Measurements from ENCODE around the gene DRG2. TPM values are rescaled to one million over a fixed set of nuclear protein-coding genes. Genes with fewer than 3 reads are reported as not detected.
A peak's percentile ranks its signal among the peaks of the same experiment; 100 is the strongest.

The DRG2 gene
- total and polyA plus RNA-seq, 4 experiments from 2014 or later, result 40.3 to 61.0 (median 53.6) TPM

GRCh38 chr17:18059283-18059682 is 28.5 kb upstream of the DRG2 start:
- Histone ChIP-seq H3K4me3 (ENCODE audit: low read length in 2 of 2) (no peak overlapping the region), H3K9me3 (ENCODE audit: control insufficient read depth in 1 of 2, low read length in 2 of 2) (no peaks in the 10 kb centered on the region), H3K27me3 (ENCODE audit: insufficient read depth, low read length) (no peaks in the 10 kb centered on the region), H3K36me3 (ENCODE audit: insufficient read depth, low read length) (peaks cover 37% of the 10 kb centered on the region), H3K27ac (ENCODE audit: low read depth, low read length) (no peak overlapping the region), H3K4me1 (ENCODE audit: insufficient read depth, low read length) (no peaks in the 10 kb centered on the region)
- CTCF ChIA-PET (ENCODE audit: partially characterized antibody), result no interaction called here
- Mint-ChIP-seq H3K4me3 (peak overlapping the region in 1 of 8 donors; percentile 4), H3K4me1 (no peaks in the 10 kb centered on the region), H3K27ac (no peak overlapping the region), H3K9me3 (no peaks in the 10 kb centered on the region), H3K36me3 (peaks cover 37 to 62% of the 10 kb centered on the region in 2 donors), H3K27me3 (no peaks in the 10 kb centered on the region)
- intact Hi-C loops (cut with micrococcal nuclease), result no loop called here
- POLR2A ChIA-PET (ENCODE audit: partially characterized antibody), result no interaction called here
- no peak for DNase-seq

GRCh38 chr17:18064053-18064452 is 23.7 kb upstream of the DRG2 start:
- no peak overlapping the region for H3K27ac ChIP-seq (ENCODE audit: low read depth, low read length)
- Mint-ChIP-seq H3K27me3 (no peaks in the 10 kb centered on the region), H3K27ac (no peak overlapping the region), H3K4me1 (peaks cover 0 to 1% (median 0%) of the 10 kb centered on the region in 4 donors), H3K9me3 (peaks cover 0 to 1% (median 0%) of the 10 kb centered on the region in 8 donors), H3K36me3 (peaks cover 32 to 45% of the 10 kb centered on the region in 2 donors), H3K4me3 (no peak overlapping the region)
- H3K27me3 ChIP-seq (ENCODE audit: insufficient read depth, low read length), result no peaks in the 10 kb centered on the region
- ChIA-PET CTCF (ENCODE audit: partially characterized antibody) (no interaction called here), POLR2A (ENCODE audit: partially characterized antibody) (no interaction called here)
- no peaks in the 10 kb centered on the region for H3K4me1 ChIP-seq (ENCODE audit: insufficient read depth, low read length)
- H3K4me3 ChIP-seq (ENCODE audit: low read length in 2 of 2), result no peak overlapping the region
- H3K9me3 ChIP-seq (ENCODE audit: control insufficient read depth in 1 of 2, low read length in 2 of 2), result no peaks in the 10 kb centered on the region
- H3K36me3 ChIP-seq (ENCODE audit: insufficient read depth, low read length), result peaks cover 26% of the 10 kb centered on the region
- no peak for DNase-seq
- intact Hi-C loops (cut with micrococcal nuclease), result no loop called here

GRCh38 chr17:18065546-18065945 is 22.2 kb upstream of the DRG2 start:
- Mint-ChIP-seq H3K36me3 (peaks cover 26 to 39% of the 10 kb centered on the region in 2 donors), H3K27ac (no peak overlapping the region), H3K4me1 (peaks cover 0 to 1% (median 0%) of the 10 kb centered on the region in 4 donors), H3K27me3 (no peaks in the 10 kb centered on the region), H3K4me3 (no peak overlapping the region), H3K9me3 (peaks cover 0 to 1% (median 0%) of the 10 kb centered on the region in 8 donors)
- H3K27ac ChIP-seq (ENCODE audit: low read depth, low read length), result no peak overlapping the region
- no peaks in the 10 kb centered on the region for H3K27me3 ChIP-seq (ENCODE audit: insufficient read depth, low read length)
- no peak overlapping the region for H3K4me3 ChIP-seq (ENCODE audit: low read length in 2 of 2)
- no peaks in the 10 kb centered on the region for H3K9me3 ChIP-seq (ENCODE audit: control insufficient read depth in 1 of 2, low read length in 2 of 2)
- H3K36me3 ChIP-seq (ENCODE audit: insufficient read depth, low read length), result peaks cover 25% of the 10 kb centered on the region
- ChIA-PET CTCF (ENCODE audit: partially characterized antibody) (no interaction called here), POLR2A (ENCODE audit: partially characterized antibody) (no interaction called here)
- no peak for DNase-seq
- intact Hi-C loops (cut with micrococcal nuclease), result no loop called here
- no peaks in the 10 kb centered on the region for H3K4me1 ChIP-seq (ENCODE audit: insufficient read depth, low read length)

GRCh38 chr17:18066866-18067265 is 20.9 kb upstream of the DRG2 start:
- POLR2A ChIA-PET (ENCODE audit: partially characterized antibody), result no interaction called here
- no peak for DNase-seq
- CTCF ChIA-PET (ENCODE audit: partially characterized antibody), result no interaction called here
- Mint-ChIP-seq H3K27me3 (no peaks in the 10 kb centered on the region), H3K36me3 (peaks cover 26 to 30% of the 10 kb centered on the region in 2 donors), H3K4me1 (peaks cover 1 to 8% (median 7%) of the 10 kb centered on the region in 4 donors), H3K27ac (peak overlapping the region in 2 of 7 donors; percentile 23 to 57), H3K4me3 (no peak overlapping the region), H3K9me3 (peaks cover 0 to 1% (median 0%) of the 10 kb centered on the region in 8 donors)
- intact Hi-C loops (cut with micrococcal nuclease), result no loop called here
- Histone ChIP-seq H3K9me3 (ENCODE audit: control insufficient read depth in 1 of 2, low read length in 2 of 2) (no peaks in the 10 kb centered on the region), H3K36me3 (ENCODE audit: insufficient read depth, low read length) (peaks cover 15% of the 10 kb centered on the region), H3K27me3 (ENCODE audit: insufficient read depth, low read length) (no peaks in the 10 kb centered on the region), H3K4me3 (ENCODE audit: low read length in 2 of 2) (no peak overlapping the region), H3K4me1 (ENCODE audit: insufficient read depth, low read length) (no peaks in the 10 kb centered on the region), H3K27ac (ENCODE audit: low read depth, low read length) (no peak overlapping the region)

GRCh38 chr17:18069101-18069500 is 18.6 kb upstream of the DRG2 start:
- POLR2A ChIA-PET (ENCODE audit: partially characterized antibody), result no interaction called here
- Histone ChIP-seq H3K4me3 (ENCODE audit: low read length in 2 of 2) (no peak overlapping the region), H3K27me3 (ENCODE audit: insufficient read depth, low read length) (no peaks in the 10 kb centered on the region), H3K27ac (ENCODE audit: low read depth, low read length) (no peak overlapping the region), H3K36me3 (ENCODE audit: insufficient read depth, low read length) (peaks cover 9% of the 10 kb centered on the region), H3K9me3 (ENCODE audit: control insufficient read depth in 1 of 2, low read length in 2 of 2) (no peaks in the 10 kb centered on the region), H3K4me1 (ENCODE audit: insufficient read depth, low read length) (no peaks in the 10 kb centered on the region)
- Mint-ChIP-seq H3K4me1 (peaks cover 1 to 8% (median 7%) of the 10 kb centered on the region in 4 donors), H3K9me3 (peaks cover 0 to 1% (median 0%) of the 10 kb centered on the region in 8 donors), H3K36me3 (peaks cover 15 to 18% of the 10 kb centered on the region in 2 donors), H3K4me3 (no peak overlapping the region), H3K27me3 (no peaks in the 10 kb centered on the region), H3K27ac (no peak overlapping the region)
- CTCF ChIA-PET (ENCODE audit: partially characterized antibody), result no interaction called here
- intact Hi-C loops (cut with micrococcal nuclease), result no loop called here
- DNase-seq, result no peak

GRCh38 chr17:18070861-18071340 is 16.8 kb upstream of the DRG2 start:
- DNase-seq, result no peak
- peak overlapping the region in 1 of 7 donors; percentile 42 for H3K27ac Mint-ChIP-seq
- H3K27ac ChIP-seq (ENCODE audit: low read depth, low read length), result no peak overlapping the region

GRCh38 chr17:18071751-18072150 is 16.0 kb upstream of the DRG2 start:
- H3K36me3 Mint-ChIP-seq, result peaks cover 0 to 1% of the 10 kb centered on the region in 2 donors
- no peak overlapping the region for H3K4me3 Mint-ChIP-seq
- no peaks in the 10 kb centered on the region for H3K27me3 ChIP-seq (ENCODE audit: insufficient read depth, low read length)
- no peaks in the 10 kb centered on the region for H3K9me3 ChIP-seq (ENCODE audit: control insufficient read depth in 1 of 2, low read length in 2 of 2)
- peaks cover 1 to 8% (median 6%) of the 10 kb centered on the region in 4 donors for H3K4me1 Mint-ChIP-seq
- no peak overlapping the region for H3K27ac Mint-ChIP-seq
- H3K9me3 Mint-ChIP-seq, result no peaks in the 10 kb centered on the region
- peaks cover 7 to 10% of the 10 kb centered on the region in 2 donors for H3K27me3 Mint-ChIP-seq
- POLR2A ChIA-PET (ENCODE audit: partially characterized antibody), result no interaction called here
- DNase-seq, result no peak
- no peaks in the 10 kb centered on the region for H3K4me1 ChIP-seq (ENCODE audit: insufficient read depth, low read length)
- CTCF ChIA-PET (ENCODE audit: partially characterized antibody), result no interaction called here
- intact Hi-C loops (cut with micrococcal nuclease), result no loop called here
- H3K36me3 ChIP-seq (ENCODE audit: insufficient read depth, low read length), result no peaks in the 10 kb centered on the region
- no peak overlapping the region for H3K27ac ChIP-seq (ENCODE audit: low read depth, low read length)
- H3K4me3 ChIP-seq (ENCODE audit: low read length in 2 of 2), result no peak overlapping the region

More at GRCh38 chr17:18070861-18071340, 16.8 kb upstream of the DRG2 start:
- no peak overlapping the region for H3K4me3 ChIP-seq (ENCODE audit: low read length in 2 of 2)
- no peaks in the 10 kb centered on the region for H3K9me3 ChIP-seq (ENCODE audit: control insufficient read depth in 1 of 2, low read length in 2 of 2)
- POLR2A ChIA-PET (ENCODE audit: partially characterized antibody), result no interaction called here
- intact Hi-C loops (cut with micrococcal nuclease), result no loop called here
- peaks cover 3 to 6% of the 10 kb centered on the region in 2 donors for H3K36me3 Mint-ChIP-seq
- H3K27me3 ChIP-seq (ENCODE audit: insufficient read depth, low read length), result no peaks in the 10 kb centered on the region
- H3K4me1 Mint-ChIP-seq, result peaks cover 1 to 8% (median 6%) of the 10 kb centered on the region in 4 donors
- H3K27me3 Mint-ChIP-seq, result peaks cover 7 to 10% of the 10 kb centered on the region in 2 donors
- H3K9me3 Mint-ChIP-seq, result peaks cover 0 to 1% (median 0%) of the 10 kb centered on the region in 8 donors
- no peaks in the 10 kb centered on the region for H3K36me3 ChIP-seq (ENCODE audit: insufficient read depth, low read length)
- CTCF ChIA-PET (ENCODE audit: partially characterized antibody), result no interaction called here
- H3K4me3 Mint-ChIP-seq, result no peak overlapping the region
- no peaks in the 10 kb centered on the region for H3K4me1 ChIP-seq (ENCODE audit: insufficient read depth, low read length)
